Measurements from ENCODE around the gene ATXN1.
A peak's percentile ranks its signal among the peaks of the same experiment; 100 is the strongest.

Gene ATXN1

DNA sequence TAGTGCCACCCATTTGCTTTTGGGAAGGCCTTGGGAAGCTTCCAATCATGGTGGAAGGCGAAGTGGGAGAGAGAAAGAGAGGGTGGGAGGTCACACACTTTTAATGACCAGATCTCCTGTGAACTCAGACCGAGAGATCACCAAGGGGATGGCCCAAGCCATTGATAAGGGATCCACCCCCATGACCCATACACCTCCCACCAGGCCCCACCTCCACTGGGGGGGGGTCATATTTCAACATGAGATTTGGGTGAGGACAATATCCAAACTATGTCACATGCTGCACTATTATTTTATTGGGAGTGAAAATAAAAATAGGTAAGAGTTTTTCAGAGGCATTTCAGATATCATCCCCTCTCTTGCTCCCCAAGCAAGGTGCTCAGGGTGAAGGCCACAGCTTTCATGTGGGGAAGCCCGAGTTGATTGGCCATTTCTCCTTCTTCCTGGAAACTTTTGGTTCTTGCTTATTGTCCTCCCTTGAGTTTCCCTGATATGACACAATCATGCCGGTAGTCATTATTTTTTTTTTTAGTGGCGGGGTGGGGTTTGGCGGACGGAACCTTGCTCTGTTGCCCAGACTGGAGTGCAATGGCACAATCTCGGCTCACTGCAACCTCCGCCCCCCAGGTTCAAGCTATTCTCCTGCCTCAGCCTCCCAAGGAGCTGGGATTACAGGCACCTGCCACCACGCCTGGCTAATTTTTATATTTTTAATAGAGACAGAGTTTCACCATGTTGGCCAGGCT lies 507.7 kb downstream of the ATXN1 start:
- TF ChIP-seq POLR2A (IDR thresholded peaks at IDR 0.05; ENCODE audit: low read length) (no peak), GATA1 (IDR thresholded peaks at IDR 0.05; ENCODE audit: low read depth, low read length) (no peak)
- no peak for DNase-seq

DNA sequence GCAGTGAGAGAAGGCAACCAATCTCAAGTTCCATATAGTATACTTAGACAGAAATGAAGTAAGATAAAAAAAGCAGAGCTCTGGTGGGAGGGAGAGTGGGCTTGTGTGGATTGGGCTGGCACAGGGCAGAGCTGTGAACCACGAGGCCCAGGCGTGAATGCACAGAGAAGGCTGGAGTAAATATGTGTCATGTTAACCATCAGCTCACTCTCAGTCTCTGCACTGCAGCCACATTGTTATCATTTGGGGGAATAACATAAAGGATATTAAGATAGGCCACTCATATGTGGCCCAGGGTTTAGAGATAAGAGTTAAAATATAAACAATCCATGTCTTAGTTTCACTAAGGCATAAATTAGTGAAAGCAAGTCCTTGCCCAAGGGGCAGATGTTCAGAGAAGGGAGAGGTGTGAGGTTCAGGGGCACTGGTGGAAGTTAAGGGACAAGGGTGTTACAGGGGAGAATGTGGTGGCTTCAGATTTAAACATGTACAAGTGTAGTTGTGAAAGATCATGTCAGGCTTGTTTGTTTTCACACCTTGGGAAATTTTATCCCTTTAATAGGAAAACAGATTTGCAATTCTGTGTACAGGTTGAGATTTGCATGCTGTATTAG lies 508.5 kb downstream of the ATXN1 start:
- peak in 1 of 2 experiments; percentile 38 for DNase-seq

DNA sequence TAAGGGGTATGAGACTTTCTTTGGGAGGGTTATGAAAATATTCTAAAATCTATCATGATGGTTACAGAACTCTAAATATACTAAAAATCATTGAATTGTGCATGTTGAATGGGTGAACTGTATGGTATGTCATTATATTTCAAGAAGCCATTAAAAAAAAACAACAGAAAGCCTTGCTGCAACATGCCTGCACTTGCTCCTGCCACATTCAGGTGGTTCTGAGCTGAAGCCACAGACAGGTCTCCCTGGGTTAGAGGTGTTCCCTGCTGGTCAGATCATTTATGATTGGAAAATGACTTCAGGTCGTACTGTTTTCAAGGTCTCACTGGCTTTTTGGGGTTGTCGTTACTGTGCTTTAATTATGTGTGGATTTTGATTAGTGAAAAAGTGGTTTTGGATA lies 509.6 kb downstream of the ATXN1 start:
- TF ChIP-seq POLR2A (IDR thresholded peaks at IDR 0.05; ENCODE audit: low read length) (no peak), GATA1 (IDR thresholded peaks at IDR 0.05; ENCODE audit: low read depth, low read length) (no peak)
- no peak for DNase-seq

More for the DNA sequence above, 508.5 kb downstream of the ATXN1 start:
- no peak for TF ChIP-seq POLR2A (IDR thresholded peaks at IDR 0.05; ENCODE audit: low read length)
- no peak for TF ChIP-seq GATA1 (IDR thresholded peaks at IDR 0.05; ENCODE audit: low read depth, low read length)

DNA sequence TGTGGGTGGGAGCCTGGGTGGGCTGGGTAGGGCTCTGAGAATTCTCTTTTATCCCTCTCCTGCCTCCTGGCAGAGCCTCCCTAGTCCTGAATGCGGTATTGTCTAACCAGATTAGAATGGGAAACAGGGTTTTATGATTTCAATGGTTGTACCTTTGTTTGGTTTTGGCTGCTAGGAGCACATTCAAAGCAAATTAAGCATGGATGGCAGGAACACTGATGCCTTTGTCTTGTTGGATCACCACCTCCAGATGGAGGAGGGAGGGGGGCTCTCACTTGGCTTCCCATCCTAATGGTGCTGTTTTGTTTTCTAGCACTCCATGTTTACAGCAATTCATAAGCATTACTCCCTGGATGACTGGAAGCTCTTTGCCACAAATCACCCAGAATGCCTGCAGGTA lies 511.3 kb downstream of the ATXN1 start:
- TF ChIP-seq GATA1 (IDR thresholded peaks at IDR 0.05; ENCODE audit: low read depth, low read length) (no peak), POLR2A (IDR thresholded peaks at IDR 0.05; ENCODE audit: low read length) (no peak)
- no peak for DNase-seq
